HepG2 (cell line): ENCODE data around the gene PRKCE. TPM values are rescaled to one million over a fixed set of nuclear protein-coding genes. Genes with fewer than 3 reads are reported as not detected.

Experiments
- ATAC-seq: fragments of 200-7000 bp; cut with Tn5 transposase; 3 replicates; pipeline ENCODE4 v1.9.1; 2020; ENCODE audit warnings: mild to moderate bottlenecking, moderate library complexity
- BruUV-seq: library from RNA; stranded (reverse); fragments of 400-500 nt; replicated peaks from 2 replicates; lab custom pipeline; 2021; lab: Mats Ljungman, UMichigan
- CTCF ChIA-PET: fragments of 300-600 bp; formaldehyde crosslinking; extraction: SDS; loops from one replicate; lab custom pipeline; 2021; ENCODE audit warnings: low total read pairs, inconsistent platforms, low intra/inter-chr PET ratio; lab: Yijun Ruan, JAX
- POLR2A ChIA-PET: fragments of 350-600 bp; sonication (Branson Sonifier 250); formaldehyde crosslinking; loops from one replicate; lab custom pipeline; 2020; ENCODE audit warnings: antibody characterized with exemption, inconsistent platforms; lab: Yijun Ruan, JAX
- DNase-seq: peaks from one replicate; pipeline ENCODE4 v3.0.0-alpha.2; 2015; ENCODE audit warnings: low spot score
- FAIRE-seq: peaks from 3 replicates; lab custom pipeline; 2011; peaks lifted over from hg19 to GRCh38; lab: Jason Lieb, UNC
- H2AFZ ChIP-seq: one replicate; pipeline ENCODE4 v1.6.1; 2011; ENCODE audit warnings: low read length, inconsistent platforms
- H3K27ac ChIP-seq: fragments of 300-600 bp; 3 replicates; pipeline ENCODE4 v1.8.0; 2011; ENCODE audit warnings: mixed run types, mild to moderate bottlenecking, mixed read lengths, low read length, inconsistent platforms; ENCODE audit not compliant: insufficient read depth; ENCODE audit errors: extremely low read length
- H3K27me3 ChIP-seq, 2 experiments: fragments of 200-600 bp in 1 of 2; 2 replicates in 1 of 2; 3 replicates in 1 of 2; pipeline versions ENCODE4 v1.6.0 to v1.8.0; 2011; ENCODE audit warnings: low read length in 2 of 2, mild to moderate bottlenecking in 2 of 2, moderate library complexity in 2 of 2, inconsistent platforms in 1 of 2; ENCODE audit not compliant: insufficient read depth in 2 of 2, control insufficient read depth in 1 of 2
- H3K36me3 ChIP-seq, 2 experiments: fragments of 200-600 bp in 1 of 2; replicated peaks in 1 of 2; 2 replicates in 1 of 2; 3 replicates in 1 of 2; pipeline versions ENCODE4 v1.5.1 to v1.8.0; 2011; ENCODE audit warnings: low read length in 2 of 2, inconsistent platforms in 1 of 2; ENCODE audit not compliant: insufficient read depth in 2 of 2, control insufficient read depth in 1 of 2
- H3K4me1 ChIP-seq: 2 replicates; pipeline ENCODE4 v1.5.1; 2012; ENCODE audit warnings: low read length, inconsistent platforms; ENCODE audit not compliant: insufficient read depth
- H3K4me2 ChIP-seq: 2 replicates; pipeline ENCODE4 v1.6.0; 2011; ENCODE audit warnings: low read depth, low read length, inconsistent platforms
- H3K4me3 ChIP-seq, 3 experiments: fragments of 200-600 bp in 1 of 3; sonication (generic), shearing (Covaris generic) in 1 of 3; replicated peaks in 1 of 3; 2 replicates each; pipeline ENCODE4 v1.5.1; 2011 to 2016; ENCODE audit warnings: low read length in 3 of 3, inconsistent platforms in 2 of 3, low read depth in 2 of 3, mild to moderate bottlenecking in 2 of 3, control low read depth in 1 of 3, mixed read lengths in 1 of 3; ENCODE audit not compliant: insufficient read depth in 1 of 3
- H3K79me2 ChIP-seq: one replicate; pipeline ENCODE4 v1.6.1; 2011; ENCODE audit warnings: low read length, inconsistent platforms; ENCODE audit not compliant: insufficient read depth
- H3K9ac ChIP-seq: 2 replicates; pipeline ENCODE4 v1.6.0; 2011; ENCODE audit warnings: mild to moderate bottlenecking, low read depth, low read length, inconsistent platforms; ENCODE audit not compliant: insufficient read depth
- H3K9me3 ChIP-seq: 2 replicates; pipeline ENCODE4 v1.5.1; 2012; ENCODE audit warnings: mild to moderate bottlenecking, low read length
- H4K20me1 ChIP-seq: 2 replicates; pipeline ENCODE4 v1.6.0; 2011; ENCODE audit warnings: inconsistent platforms, mild to moderate bottlenecking, low read length, moderate library complexity; ENCODE audit not compliant: insufficient read depth
- CSRNP2 ChIP-seq: sonication (generic); formaldehyde crosslinking; conservative IDR thresholded peaks from 2 replicates; pipeline ENCODE4 v1.8.0; 2022; ENCODE audit warnings: low read depth, missing genetic modification reagents
- HNRNPH1 ChIP-seq: fragments of 200-400 bp; formaldehyde crosslinking; optimal IDR thresholded peaks from 2 replicates; pipeline ENCODE3; 2017; ENCODE audit warnings: mild to moderate bottlenecking, low read depth, low read length
- HNRNPL ChIP-seq: fragments of 200-400 bp; formaldehyde crosslinking; IDR thresholded peaks from 2 replicates; pipeline ENCODE4 v1.6.1; 2017; ENCODE audit warnings: mild to moderate bottlenecking, low read depth, low read length
- IKZF1 ChIP-seq: fragments of 450-650 bp; IDR thresholded peaks from 2 replicates; pipeline ENCODE4 v1.7.1; 2016
- MAF1 ChIP-seq: sonication (generic); formaldehyde crosslinking; IDR thresholded peaks from 2 replicates; pipeline ENCODE4 v1.5.0; 2020; ENCODE audit warnings: missing genetic modification reagents, borderline replicate concordance
- NCOA5 ChIP-seq: sonication (generic); formaldehyde crosslinking; IDR thresholded peaks from 2 replicates; pipeline ENCODE4 v1.4.0; 2020; ENCODE audit warnings: missing genetic modification reagents
- PAX8 ChIP-seq: sonication (generic); formaldehyde crosslinking; IDR thresholded peaks from 2 replicates; pipeline ENCODE4 v1.8.0; 2022; ENCODE audit warnings: mild to moderate bottlenecking, missing genetic modification reagents, borderline replicate concordance
- RNF2 ChIP-seq: fragments of 450-650 bp; conservative IDR thresholded peaks from 2 replicates; pipeline ENCODE4 v1.6.1; 2016; ENCODE audit warnings: low read depth
- TOPORS ChIP-seq: sonication (generic); formaldehyde crosslinking; IDR thresholded peaks from 2 replicates; pipeline ENCODE4 v1.8.0; 2023; ENCODE audit warnings: mild to moderate bottlenecking, missing genetic modification reagents
- ZBTB46 ChIP-seq: sonication (generic); formaldehyde crosslinking; IDR thresholded peaks from 2 replicates; pipeline ENCODE4 v1.4.0; 2020; ENCODE audit warnings: mild to moderate bottlenecking, missing genetic modification reagents, borderline replicate concordance
- ZFP41 ChIP-seq: sonication (generic); formaldehyde crosslinking; IDR thresholded peaks from 2 replicates; pipeline ENCODE4 v1.4.0; 2020; ENCODE audit warnings: mild to moderate bottlenecking, missing genetic modification reagents, borderline replicate concordance
- ZNF275 ChIP-seq: sonication (generic); formaldehyde crosslinking; IDR thresholded peaks from 2 replicates; pipeline ENCODE4 v1.8.0; 2022; ENCODE audit warnings: missing genetic modification reagents, mild to moderate bottlenecking, inconsistent platforms, borderline replicate concordance
- ZNF318 ChIP-seq: sonication (generic); formaldehyde crosslinking; IDR thresholded peaks from 2 replicates; pipeline ENCODE4 v1.4.0; 2020; ENCODE audit warnings: mild to moderate bottlenecking, missing genetic modification reagents
- WGBS: methylation state at CpG from one replicate; pipeline ENCODE4 v1.1.6; 2017; ENCODE audit warnings: low lambda C conversion rate; 5-methylcytosine and 5-hydroxymethylcytosine counted together
- in situ Hi-C: cut with HindIII; loops from 2 replicates; pipeline ENCODE4 v1.10.0; 2017; ENCODE audit warnings: low pct_unique_long_range_greater_than_20kb; ENCODE audit not compliant: extremely low pct_ligation_motif_present
- intact Hi-C: fragments of 100-400 bp; cut with micrococcal nuclease; formaldehyde crosslinking; loops from one replicate; pipeline ENCODE4 v1.10.0; 2022; ENCODE audit not compliant: unreplicated experiment
- polyA plus RNA-seq, 8 experiments: library from polyadenylated mRNA; depleted of rRNA in 3 of 8; stranded (reverse) in 7 of 8; unstranded in 1 of 8; fragments of >200 nt; fragmentation: Illumina TruSeq in 4 of 8; extraction: Trizol in 4 of 8; gene quantifications; 2 replicates each; pipeline versions ENCODE4 v1.2.1 to v1.2.3, GENCODE V29; 2011 to 2016; ENCODE audit warnings: low read depth in 4 of 8, missing spikeins in 1 of 8, mixed read lengths in 1 of 8; ENCODE audit not compliant: insufficient read depth in 1 of 8
- total RNA-seq, 5 experiments: library from RNA; depleted of rRNA; stranded (reverse); fragments of >200 nt; fragmentation: Illumina TruSeq; extraction: Trizol; gene quantifications; 2 replicates each; pipeline ENCODE4 v1.2.3, GENCODE V29; 2016; ENCODE audit warnings: low read depth in 1 of 5

The PRKCE gene
- total and polyA plus RNA-seq, 2 of the 13 experiments (the other 11 are each of a cell fraction or from before 2014, with no cell fraction given): 1.0 to 3.9 TPM

GRCh38 chr2:46213906-46214305 is 562.4 kb downstream of the PRKCE start:
- peaks cover 13% of the 10 kb centered on the region for H3K9me3 ChIP-seq
- H3K36me3 ChIP-seq: no peaks in the 10 kb centered on the region
- ChIA-PET POLR2A (no interaction called here), CTCF (no interaction called here)
- in situ Hi-C loops (no loop called here), intact Hi-C loops (no loop called here)
- H3K27ac ChIP-seq: no peak overlapping the region
- H4K20me1 ChIP-seq: no peaks in the 10 kb centered on the region
- no peaks in the 10 kb centered on the region for H3K27me3 ChIP-seq
- H3K4me2 ChIP-seq: no peak overlapping the region
- H2AFZ ChIP-seq: no peak overlapping the region
- H3K79me2 ChIP-seq: no peaks in the 10 kb centered on the region
- BruUV-seq: no TSS peak
- no peaks in the 10 kb centered on the region for H3K4me1 ChIP-seq
- DNase-seq: no peak
- 1% methylated on average over 2 of the region's 2 CpGs for WGBS
- no peak overlapping the region for H3K4me3 ChIP-seq
- FAIRE-seq: no peak
- no peak for ATAC-seq
- no peak overlapping the region for H3K9ac ChIP-seq
- TF ChIP-seq HNRNPH1: no peak
- TF ChIP-seq TOPORS (CRISPR knock-in tag): no peak
- TF ChIP-seq HNRNPL: no peak
- TF ChIP-seq ZNF275 (CRISPR knock-in tag): no peak
- no peak for TF ChIP-seq NCOA5 (CRISPR knock-in tag)
- TF ChIP-seq IKZF1: no peak
- no peak for TF ChIP-seq ZNF318
- no peak for TF ChIP-seq MAF1
- no peak for TF ChIP-seq RNF2
- TF ChIP-seq ZFP41 (CRISPR knock-in tag): no peak
- no peak for TF ChIP-seq ZBTB46 (CRISPR knock-in tag)
- no peak for TF ChIP-seq CSRNP2 (CRISPR knock-in tag)
- no peak for TF ChIP-seq PAX8
